Stimulated activated CD4-positive, alpha-beta T cell treated with anti-CD3 and anti-CD28 coated beads, TNF-alpha, amount 100 ng/mL, for 24 hours (primary cell): ENCODE results near the gene RASSF7.
"Not testable (repeated sequence)": the region's sequence is repeated elsewhere in the genome, so short reads cannot be mapped to it uniquely, and the experiment has no call there.

Experiments used
- DNase-seq, 3 experiments: peaks; one replicate each; pipeline ENCODE4 v3.0.0-alpha.2; 2020; ENCODE audit warnings: low read depth in 3 of 3

Gene RASSF7

GRCh38 chr11:567011-567628 lies 6.3 kb downstream of the RASSF7 start:
- DNase-seq = no peak

DNA sequence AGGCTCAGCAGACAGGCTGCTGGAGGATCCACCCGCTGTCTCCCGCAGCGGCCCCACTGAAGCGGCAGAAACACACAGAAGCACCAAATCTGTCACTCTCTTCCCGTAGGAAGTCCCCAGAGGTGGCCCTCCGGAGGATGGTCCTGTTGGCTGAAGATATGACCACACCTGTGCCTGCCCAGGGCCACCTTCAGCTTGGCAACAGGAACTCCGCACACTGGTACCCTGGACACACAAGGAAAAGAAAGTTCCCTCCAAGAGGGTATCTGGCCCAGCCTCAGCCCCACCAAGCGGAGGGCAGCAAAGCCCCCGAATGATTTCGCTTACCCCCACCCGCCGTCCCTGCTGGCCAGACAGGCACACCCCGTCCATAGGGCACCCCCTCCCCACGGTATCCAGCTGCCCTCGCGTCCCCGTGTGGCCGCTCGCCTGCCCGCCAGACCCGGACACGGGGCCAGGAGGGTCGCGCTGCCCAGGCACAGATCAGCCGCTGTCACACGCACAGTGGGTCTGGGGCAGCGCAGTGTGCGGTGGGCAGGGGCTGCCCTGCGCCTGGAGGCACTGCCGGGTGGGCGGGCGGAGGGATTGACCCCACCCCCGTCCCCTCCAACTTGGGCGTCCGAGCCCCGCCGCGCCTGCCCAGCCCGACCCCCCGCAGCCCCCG lies 7.0 kb downstream of the RASSF7 start:
- DNase-seq = no peak

GRCh38 chr11:568306-569157 lies 7.8 kb downstream of the RASSF7 start:
- peak; percentile 71 to 91 (median 79) for DNase-seq

GRCh38 chr11:569158-569885 lies 8.6 kb downstream of the RASSF7 start:
- DNase-seq = no peak

- DNase-seq = no peak
Measured at GRCh38 chr11:571802-572185, 11.0 kb downstream of the RASSF7 start.

DNA sequence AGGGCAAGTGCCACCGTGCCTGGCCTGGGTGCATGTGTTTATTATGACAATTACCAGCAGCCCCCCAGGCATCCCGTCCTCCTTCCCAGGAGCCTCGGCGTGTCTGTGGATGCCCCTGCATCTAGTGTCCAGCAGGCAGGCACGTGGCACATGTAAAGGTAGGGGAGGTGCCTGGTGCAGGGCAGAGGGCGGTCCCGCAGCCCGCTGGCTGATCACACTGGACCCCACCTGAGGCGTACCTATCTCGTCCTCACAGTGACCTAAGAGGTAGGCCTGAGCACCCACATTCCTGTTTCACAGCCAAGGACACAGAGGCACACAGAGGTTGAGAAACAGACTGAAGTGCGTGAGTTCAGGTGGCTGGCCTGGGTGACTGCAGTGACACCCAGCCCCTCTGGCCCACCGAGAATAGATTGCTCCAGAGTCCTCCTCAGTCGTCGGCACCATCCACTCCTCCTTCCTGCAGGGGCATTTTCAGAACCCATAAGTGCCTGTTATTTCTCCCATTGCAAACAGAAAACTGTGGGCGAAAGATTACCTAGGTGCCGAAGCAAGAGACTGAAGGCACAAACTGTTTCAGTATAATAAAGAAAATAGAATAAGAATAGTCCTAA lies 12.5 kb downstream of the RASSF7 start:
- no peak for DNase-seq

- DNase-seq = not testable (repeated sequence)
Measured at GRCh38 chr11:574031-574570, 13.3 kb downstream of the RASSF7 start.

GRCh38 chr11:574632-575312 lies 14.0 kb downstream of the RASSF7 start:
- DNase-seq = no peak

DNA sequence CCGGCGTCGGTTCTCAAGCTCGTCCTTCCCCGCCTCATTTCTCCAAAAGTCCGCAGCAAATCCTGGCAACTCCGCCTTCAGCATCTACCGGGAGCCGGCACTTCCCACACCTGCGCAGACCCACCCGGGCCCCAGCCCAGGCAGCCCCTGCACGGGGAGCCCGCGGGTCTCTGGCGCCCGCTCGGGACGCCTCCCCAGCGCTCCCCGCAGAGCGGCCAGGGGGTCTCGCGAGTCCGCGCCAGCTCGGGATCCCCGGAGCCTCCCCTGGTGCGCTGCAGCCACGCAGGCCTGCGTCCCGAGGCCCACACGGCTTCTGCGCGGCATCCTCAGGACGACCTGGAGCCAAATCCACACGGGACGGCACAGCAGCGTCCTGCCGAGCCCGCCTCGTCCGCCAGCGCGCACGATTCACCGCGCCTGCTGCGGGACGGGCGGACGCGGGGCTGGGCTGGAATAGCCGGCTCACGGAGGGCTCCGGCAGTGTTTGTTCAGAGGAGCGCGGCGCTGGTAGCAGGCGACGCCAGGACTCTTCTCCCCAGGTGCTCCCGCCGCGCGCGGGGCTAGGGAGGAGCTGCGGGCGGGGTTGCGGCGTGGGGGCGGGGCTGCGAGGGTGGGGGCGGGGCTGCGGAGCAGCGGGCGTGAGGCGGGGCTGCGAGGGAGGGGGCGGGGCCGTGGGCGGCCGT lies 14.7 kb downstream of the RASSF7 start:
- DNase-seq = no peak

- DNase-seq = peak; percentile 89 to 94 (median 90)
Measured at GRCh38 chr11:575996-576768, 15.4 kb downstream of the RASSF7 start, which contains the start of gene PHRF1. PHRF1 (plus strand) TSS chr11:576470; CDS start chr11:581513, 5,043 bp downstream.

- DNase-seq = no peak
Measured at GRCh38 chr11:576811-577610, 16.2 kb downstream of the RASSF7 start.

DNA sequence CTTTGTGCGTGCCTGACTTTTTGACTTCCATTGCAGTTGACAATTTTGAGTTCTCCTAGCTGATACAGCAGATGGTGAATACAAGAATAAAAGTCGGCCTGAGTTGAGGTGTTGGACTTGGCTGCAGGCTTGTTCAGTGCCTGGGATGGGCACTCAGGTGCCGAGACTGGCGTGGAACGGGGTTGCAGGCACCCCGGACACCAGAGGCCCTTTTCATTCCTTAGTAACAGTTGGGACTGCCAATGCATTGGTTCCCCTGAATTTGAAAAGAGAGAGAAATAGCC lies 16.8 kb downstream of the RASSF7 start:
- DNase-seq = no peak

DNA sequence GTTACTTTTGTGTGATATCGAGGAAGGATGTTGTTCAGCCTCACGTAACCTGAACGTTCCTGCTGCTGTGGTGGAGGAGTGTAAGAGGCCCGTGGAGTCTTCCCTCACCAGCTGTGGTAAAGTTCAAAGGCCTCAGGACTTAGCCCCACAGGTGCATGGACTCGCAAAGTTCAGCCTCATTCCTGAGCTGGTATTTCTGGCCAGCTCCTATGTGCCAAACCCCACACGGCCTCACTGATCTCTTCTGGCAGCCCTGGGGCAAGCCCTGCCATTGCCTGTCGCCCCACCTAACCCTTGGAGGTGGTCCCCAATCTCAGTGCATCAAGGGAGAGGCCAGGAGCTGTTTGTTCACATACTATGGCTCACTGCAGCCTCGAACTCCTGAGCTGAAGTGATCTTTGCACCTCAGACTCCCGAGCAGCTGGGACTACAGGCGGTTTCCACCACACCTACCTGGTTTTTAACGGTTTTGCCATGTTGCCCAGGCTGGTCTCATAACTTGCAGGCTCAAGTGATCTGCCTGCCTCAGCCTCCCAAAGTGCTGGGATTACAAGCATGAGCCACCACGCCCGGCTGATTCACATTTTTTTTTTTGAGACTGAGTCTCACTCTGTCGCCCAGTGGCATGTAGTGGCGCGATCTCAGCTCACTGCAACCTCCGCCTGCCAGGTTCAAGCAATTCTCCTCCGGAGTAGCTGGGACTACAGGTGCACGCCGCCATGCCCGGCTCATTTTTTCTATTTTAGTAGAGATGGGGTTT lies 17.7 kb downstream of the RASSF7 start:
- DNase-seq = no peak

- DNase-seq = no peak
Measured at GRCh38 chr11:579830-580601, 19.2 kb downstream of the RASSF7 start.

- no peak for DNase-seq
Measured at GRCh38 chr11:581342-581741, 20.6 kb downstream of the RASSF7 start.

GRCh38 chr11:581752-582151 lies 21.0 kb downstream of the RASSF7 start:
- DNase-seq = no peak

DNA sequence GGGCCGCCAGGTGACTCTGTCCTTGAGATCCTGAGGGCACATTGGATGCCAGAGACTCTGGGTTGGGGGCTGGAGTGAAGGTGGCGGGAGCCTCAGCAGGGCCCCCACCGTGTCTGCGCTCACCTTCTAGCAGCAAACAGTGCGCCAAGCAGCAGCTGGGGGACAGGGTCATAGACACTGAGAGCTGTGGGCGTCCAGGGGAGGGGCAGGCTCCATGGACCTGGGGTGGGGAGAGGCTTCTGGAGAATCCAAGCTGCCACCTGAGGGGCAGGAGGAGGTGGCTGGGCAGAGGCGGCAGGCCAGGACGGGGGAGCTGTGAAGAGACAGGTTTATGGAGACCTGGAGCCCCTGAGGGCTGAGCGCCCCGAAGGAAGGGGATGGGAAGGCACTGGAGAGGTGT lies 23.5 kb downstream of the RASSF7 start:
- DNase-seq = no peak
